CD4-positive, alpha-beta T cell treated with Interleukin-10 for 1 hour (primary cell): ENCODE data around the gene DTL.

Experiments used
- DNase-seq: peaks from one replicate; pipeline ENCODE4 v3.0.0-alpha.2; 2020

The DTL gene

DNA sequence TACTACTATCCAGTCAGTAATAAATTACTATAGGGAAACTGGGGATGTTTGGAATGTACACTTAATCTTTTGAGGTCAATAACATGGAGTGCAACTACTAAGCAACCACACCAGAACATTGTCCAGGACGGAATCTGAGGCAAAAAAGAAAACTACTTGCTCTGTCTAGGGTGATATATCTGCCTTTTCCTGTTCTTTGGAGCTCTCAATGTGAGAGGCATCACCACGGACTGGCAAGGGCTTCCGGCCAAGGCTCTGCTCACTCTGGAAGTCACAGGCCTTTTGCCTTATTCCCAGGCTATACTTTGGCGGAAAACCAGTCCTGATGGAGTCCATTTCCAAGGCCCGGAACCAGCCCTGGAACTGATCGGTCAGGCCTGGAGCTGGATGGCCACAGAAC lies 94.2 kb downstream of the DTL start:
- no peak for DNase-seq

DNA sequence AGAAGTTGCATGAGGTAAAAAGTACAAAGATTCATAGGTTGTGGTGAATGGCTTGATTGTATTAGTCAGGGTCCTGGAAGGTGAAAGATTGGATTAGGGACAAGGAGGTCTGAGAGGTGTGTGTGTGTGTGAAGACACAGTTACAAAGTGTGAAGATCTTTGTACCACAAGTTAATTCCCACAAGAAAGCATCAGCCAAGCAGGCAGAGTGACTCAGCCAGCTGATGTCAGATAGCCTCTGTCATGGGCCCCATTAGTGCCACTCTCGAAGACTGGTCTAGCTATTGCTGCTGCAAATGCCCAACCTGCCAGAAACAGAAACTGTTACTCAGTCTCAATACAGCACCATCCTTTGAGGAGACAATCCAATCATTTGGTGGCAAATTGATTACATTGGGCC lies 96.5 kb downstream of the DTL start:
- no peak for DNase-seq

DNA sequence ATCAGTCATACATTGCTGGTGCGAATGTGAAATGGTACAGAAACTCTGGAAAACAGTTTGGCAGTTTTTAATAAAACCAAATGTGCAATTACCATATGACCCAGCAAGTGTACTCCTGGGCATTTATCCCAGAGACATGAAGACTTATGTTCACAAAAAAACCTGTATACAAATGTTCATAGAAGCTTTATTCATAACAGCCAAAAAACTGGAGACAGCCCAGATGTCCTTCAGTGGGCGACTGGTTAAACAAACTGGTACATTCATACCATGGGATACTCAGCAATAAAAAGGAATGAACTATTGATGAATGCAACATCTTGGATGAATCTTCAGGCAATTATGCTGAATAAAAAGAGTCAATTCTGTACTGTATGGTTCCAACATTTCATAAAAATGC lies 97.8 kb downstream of the DTL start:
- DNase-seq = no peak

DNA sequence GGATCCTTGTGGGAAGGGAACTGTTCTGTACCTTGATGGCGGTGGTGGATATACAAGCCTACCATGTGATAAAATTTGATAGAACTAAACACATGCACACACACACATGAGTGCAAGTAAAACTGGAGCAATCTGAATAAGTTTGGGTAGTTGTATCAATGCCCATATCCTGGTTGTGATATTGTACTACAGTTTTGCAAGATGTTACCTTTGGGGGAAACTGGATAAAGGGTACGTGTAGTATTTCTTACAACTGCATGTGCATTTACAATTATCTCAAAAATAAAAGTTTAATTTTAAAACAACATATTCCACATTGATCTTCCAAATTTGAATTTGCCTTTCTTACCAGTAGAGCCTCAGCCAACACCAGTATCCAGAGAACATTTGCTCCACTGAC lies 99.6 kb downstream of the DTL start:
- no peak for DNase-seq

DNA sequence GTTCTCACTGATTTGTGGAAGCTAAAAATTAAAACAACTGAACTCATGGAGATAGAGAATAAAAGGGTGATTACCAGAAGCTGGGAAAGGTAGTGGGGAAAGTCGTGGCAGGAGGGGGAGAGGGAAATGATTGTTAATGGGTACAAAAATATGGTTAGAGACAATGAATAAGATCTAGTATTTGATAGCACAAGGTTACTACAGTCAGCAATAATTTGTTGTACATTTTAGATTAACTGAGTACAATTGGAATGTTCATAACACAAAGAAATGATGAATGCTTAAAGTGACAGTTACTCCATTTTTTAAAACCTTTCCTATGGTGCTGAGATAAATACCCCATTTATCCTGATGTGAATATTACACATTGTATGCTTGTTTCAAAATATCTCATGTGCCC lies 102.3 kb downstream of the DTL start:
- no peak for DNase-seq

DNA sequence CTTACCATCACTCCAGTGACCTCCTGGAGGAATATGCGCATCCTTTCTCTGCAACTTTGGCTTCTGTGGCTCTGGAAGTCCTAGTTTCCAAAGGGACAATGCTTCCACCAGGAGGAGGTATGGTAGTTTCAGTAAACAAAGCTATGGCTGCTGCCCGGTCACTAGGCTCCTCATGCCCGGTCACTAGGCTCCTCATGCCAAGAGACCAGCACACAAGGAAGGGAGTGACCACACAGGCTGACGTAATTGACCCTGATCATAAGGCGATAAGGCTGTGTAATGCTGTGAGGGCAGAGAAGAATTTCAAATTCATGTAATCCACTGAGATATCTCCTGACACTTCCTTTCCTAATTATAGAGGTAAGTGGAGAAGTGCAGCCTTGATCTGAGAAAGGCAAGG lies 102.9 kb downstream of the DTL start:
- DNase-seq = no peak

DNA sequence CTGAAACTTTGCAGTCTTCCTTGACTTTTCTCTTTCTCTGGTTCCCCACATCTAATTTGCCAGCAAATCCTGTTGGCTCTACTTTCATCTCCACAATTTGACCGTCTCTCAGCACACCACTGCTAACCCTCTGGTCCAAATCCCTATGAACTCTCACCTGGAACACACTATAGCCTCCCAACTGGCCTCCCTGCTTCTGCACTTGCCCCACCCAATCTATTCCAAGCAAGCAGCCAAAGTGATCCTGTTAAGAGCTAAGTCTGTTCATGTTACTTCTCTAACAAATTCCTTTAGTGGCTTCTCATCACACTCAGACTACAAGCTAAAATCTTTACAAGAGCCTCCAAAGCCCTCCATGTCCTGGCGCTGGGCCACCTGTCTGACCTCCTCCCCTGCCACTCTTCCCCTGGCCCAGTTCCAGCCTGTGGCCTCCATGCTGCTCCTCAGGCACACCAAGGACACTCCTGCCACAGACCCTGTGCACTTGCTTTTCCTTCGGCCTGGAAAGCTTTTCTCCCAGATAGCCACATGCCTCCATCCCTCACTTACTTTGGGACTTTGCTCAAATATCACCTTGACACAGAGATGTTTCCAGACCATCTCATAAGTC lies 104.1 kb downstream of the DTL start:
- no peak for DNase-seq

DNA sequence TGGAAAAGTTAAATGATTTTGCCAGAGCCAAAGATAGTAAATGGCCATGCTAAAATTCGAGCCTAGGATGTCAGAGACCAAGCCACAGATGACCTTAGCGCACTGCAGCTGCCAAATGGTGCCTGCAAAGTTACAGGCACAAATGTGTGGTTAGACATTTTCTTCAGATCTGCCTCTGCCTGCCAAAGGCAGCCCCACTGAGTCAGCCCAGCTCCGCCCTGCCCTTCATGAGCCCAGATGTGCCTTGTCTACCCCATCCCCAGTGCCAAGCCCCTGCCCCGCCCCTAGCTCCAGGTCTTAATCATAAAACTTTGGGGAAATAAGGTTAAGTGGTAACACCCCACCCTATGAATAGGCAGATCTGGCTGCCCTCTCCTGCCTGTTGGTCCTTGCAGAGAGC lies 105.9 kb downstream of the DTL start:
- DNase-seq = no peak

DNA sequence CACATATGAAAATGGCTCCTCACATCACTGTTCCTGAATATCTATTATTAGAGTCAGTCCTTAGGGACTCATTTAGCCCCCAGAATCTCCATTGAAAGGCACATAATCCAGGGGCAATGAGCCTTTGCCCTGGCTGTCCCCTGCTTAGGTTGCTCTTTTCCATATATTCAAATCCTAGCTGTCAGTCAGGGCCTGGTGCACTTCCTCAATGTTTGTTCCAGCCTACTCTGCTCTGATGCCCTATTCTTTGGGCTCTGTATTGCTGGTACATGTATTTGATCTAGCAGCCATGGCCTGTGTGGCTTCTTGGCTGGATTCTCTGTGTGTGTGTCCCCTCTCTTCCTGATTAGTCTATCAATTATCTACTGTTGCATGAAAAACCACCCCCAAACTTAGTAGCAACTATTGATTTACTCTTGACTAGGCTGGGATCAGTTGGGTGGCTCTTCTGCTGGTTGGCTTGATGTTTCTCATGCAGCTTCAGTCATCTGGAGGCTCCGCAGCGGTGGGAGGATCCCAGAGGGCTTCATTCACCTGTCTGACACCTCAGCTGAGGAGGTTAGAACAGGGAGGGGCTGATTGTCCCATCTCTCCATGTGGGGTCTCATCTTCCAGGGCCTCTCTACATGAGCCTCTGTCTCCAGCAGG lies 107.5 kb downstream of the DTL start:
- DNase-seq = no peak

DNA sequence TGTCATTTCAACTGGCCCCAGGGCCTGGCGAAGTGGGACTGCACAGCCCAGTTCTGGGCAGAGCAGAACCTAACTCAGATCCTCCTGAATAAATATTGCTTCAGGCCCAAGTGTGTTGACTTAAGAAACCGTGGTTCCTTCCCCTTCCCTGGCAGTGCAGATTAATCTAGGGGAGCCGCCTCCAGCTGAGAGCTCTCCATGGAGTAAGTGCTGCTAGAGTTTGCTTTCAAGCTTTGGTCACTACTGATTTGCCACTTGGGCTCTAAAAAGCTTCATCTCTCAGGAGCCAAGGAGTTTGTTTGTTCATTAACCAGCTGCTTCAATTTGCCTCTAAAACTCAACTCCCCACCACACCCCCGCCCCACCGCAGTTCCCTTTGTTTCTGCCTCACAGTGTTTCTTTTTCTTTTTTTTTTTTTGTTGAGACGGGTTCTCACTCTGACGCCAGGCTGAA lies 112.1 kb downstream of the DTL start:
- no peak for DNase-seq

DNA sequence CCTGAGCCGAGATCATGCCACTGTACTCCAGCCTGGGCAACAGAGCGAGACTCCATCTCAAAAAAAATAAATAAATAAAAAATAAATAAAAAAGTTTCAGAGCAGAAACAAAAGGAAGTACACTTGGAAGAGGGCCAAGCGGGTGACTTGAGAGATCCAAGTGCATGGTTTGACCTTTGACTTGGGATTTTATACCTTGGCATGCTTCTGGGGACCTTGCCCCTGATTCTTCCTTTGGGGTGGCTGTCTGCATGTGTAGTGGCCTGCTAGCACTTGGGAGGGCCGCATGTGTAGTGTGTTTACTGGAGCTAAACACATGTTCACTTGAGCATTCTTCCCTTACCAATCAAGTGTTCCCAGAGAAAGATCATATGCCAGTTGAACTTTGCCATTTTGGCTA lies 114.0 kb downstream of the DTL start:
- no peak for DNase-seq

DNA sequence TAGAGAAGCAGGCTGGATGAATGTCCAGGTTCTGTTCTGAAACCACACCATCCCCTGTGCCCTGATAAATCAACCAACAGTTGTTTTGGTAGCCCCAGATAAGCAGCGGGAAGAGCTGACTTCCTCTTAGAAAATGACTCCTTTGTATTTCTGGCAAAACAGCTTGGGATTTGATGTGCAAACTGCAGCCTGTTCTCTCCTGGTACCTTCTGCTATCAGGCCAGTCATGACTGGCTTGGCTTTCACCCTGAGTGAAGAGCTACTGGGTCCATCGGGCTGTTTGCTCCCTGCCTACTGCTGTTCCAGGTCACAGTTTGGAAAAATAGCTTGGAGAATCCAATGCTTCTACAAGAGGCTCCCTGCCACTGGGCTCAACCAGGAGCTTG lies 116.8 kb downstream of the DTL start:
- no peak for DNase-seq

DNA sequence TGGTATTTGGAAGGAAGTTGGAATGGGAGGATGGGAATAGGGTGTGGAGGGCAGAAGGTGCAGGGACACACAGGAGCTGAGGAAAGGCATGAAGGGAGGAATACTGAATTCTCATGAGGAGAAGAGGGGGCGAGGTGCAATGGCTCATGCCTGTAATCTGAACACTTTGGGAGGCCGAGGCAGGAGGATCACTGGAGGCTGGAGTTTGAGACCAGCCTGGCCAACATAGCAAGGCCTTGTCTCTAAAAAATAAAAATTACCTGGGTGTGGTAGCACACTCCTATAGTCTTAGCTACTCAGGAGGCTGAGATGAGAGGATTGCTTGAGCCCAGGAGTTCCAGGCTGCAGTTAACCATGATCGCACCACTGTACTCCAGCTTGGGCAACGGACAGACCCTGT lies 117.3 kb downstream of the DTL start:
- DNase-seq = no peak

DNA sequence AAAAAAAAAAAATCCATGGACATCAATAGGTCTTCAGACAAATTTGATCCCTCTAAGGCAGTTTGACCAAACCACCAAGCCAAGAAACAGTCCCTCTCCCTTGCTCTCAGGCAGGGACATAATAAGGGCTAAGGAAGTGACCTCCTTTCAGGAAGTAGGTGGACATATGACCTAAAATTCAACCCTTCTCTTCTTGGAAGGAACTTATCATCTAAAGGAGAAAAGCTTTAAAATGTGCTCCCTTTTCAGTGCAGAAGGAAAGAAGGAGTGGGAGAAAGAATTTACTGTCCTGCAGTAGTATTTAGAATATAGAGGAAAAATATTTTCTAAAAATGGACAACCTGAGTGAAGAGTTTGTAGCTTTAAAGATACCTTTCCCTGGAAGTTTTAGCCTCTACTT lies 118.1 kb downstream of the DTL start:
- no peak for DNase-seq
